ENCODE data around the gene CPLX3. TPM values are rescaled to one million over a fixed set of nuclear protein-coding genes. Genes with fewer than 3 reads are reported as not detected.
A peak's percentile ranks its signal among the peaks of the same experiment; 100 is the strongest.

Gene CPLX3
- total RNA-seq, 4 donors from 2014 or later = not detected

- H3K27ac ChIP-seq = peak overlapping the region in 3 of 4 donors; percentile 56 to 87 (median 70)
- no peak for ATAC-seq
Measured at GRCh38 chr15:74789171-74789631, 37.2 kb upstream of the CPLX3 start.

GRCh38 chr15:74789741-74790079 lies 36.7 kb upstream of the CPLX3 start:
- H3K4me3 ChIP-seq = peak overlapping the region in 1 of 2 donors; percentile 1
- no peak for ATAC-seq
- H3K36me3 ChIP-seq = peaks cover 0 to 1% of the 10 kb centered on the region in 2 donors
- peaks cover 0 to 96% (median 62%) of the 10 kb centered on the region in 3 donors for H3K4me1 ChIP-seq
- no peaks in the 10 kb centered on the region for H3K27me3 ChIP-seq
- whole genome bisulfite sequencing, 2 donors (ENCODE audit: low coverage in 1 of 2) = 33 to 43% methylated on average over 1 of the region's 3 CpGs
- H3K27ac ChIP-seq = peak overlapping the region in 3 of 4 donors; percentile 56 to 87 (median 70)
- no peaks in the 10 kb centered on the region for H3K9me3 ChIP-seq
- TF ChIP-seq POLR2A (IDR thresholded peaks at IDR 0.05) (no peak), EP300 (IDR thresholded peaks at IDR 0.05) (no peak), CTCF (IDR thresholded peaks at IDR 0.05) (no peak), POLR2AphosphoS5 (IDR thresholded peaks at IDR 0.05) (no peak)

More at GRCh38 chr15:74789171-74789631, 37.2 kb upstream of the CPLX3 start:
- Histone ChIP-seq H3K4me1 (peaks cover 0 to 97% (median 62%) of the 10 kb centered on the region in 3 donors), H3K4me3 (no peak overlapping the region), H3K9me3 (no peaks in the 10 kb centered on the region), H3K36me3 (no peaks in the 10 kb centered on the region), H3K27me3 (no peaks in the 10 kb centered on the region)
- TF ChIP-seq EP300 (IDR thresholded peaks at IDR 0.05) = no peak
- TF ChIP-seq POLR2AphosphoS5 (IDR thresholded peaks at IDR 0.05) = no peak
- no peak for TF ChIP-seq CTCF (IDR thresholded peaks at IDR 0.05)
- TF ChIP-seq POLR2A (IDR thresholded peaks at IDR 0.05) = no peak
- 69 to 80% methylated on average over 1 to 2 of the region's 14 CpGs for WGBS, 2 donors (ENCODE audit: low coverage in 1 of 2)

GRCh38 chr15:74790080-74790916 lies 36.1 kb upstream of the CPLX3 start:
- no peaks in the 10 kb centered on the region for H3K27me3 ChIP-seq
- peak overlapping the region in 1 of 2 donors; percentile 1 for H3K4me3 ChIP-seq
- no peaks in the 10 kb centered on the region for H3K9me3 ChIP-seq
- H3K27ac ChIP-seq = peak overlapping the region in 3 of 4 donors; percentile 56 to 87 (median 70)
- peak; percentile 23 for ATAC-seq
- TF ChIP-seq EP300 (IDR thresholded peaks at IDR 0.05) (no peak), CTCF (IDR thresholded peaks at IDR 0.05) (no peak), POLR2A (IDR thresholded peaks at IDR 0.05) (no peak), POLR2AphosphoS5 (IDR thresholded peaks at IDR 0.05) (peak; percentile 9)
- WGBS, 2 donors (ENCODE audit: low coverage in 1 of 2) = 24 to 47% methylated on average over 3 to 6 of the region's 15 CpGs
- H3K4me1 ChIP-seq = peaks cover 0 to 94% (median 57%) of the 10 kb centered on the region in 3 donors
- H3K36me3 ChIP-seq = peaks cover 0 to 4% of the 10 kb centered on the region in 2 donors

GRCh38 chr15:74791007-74791406 lies 35.4 kb upstream of the CPLX3 start:
- H3K4me1 ChIP-seq = peaks cover 0 to 87% (median 50%) of the 10 kb centered on the region in 3 donors
- H3K27me3 ChIP-seq = no peaks in the 10 kb centered on the region
- TF ChIP-seq EP300 (IDR thresholded peaks at IDR 0.05) (no peak), POLR2AphosphoS5 (IDR thresholded peaks at IDR 0.05) (no peak), CTCF (IDR thresholded peaks at IDR 0.05) (no peak), POLR2A (IDR thresholded peaks at IDR 0.05) (no peak)

More at GRCh38 chr15:74791007-74791406, 35.4 kb upstream of the CPLX3 start:
- no peak overlapping the region for H3K27ac ChIP-seq
- no peak for ATAC-seq
- H3K4me3 ChIP-seq = no peak overlapping the region
- H3K36me3 ChIP-seq = peaks cover 0 to 4% of the 10 kb centered on the region in 2 donors
- 63 to 64% methylated on average over 1 of the region's 1 CpG for WGBS, 2 donors (ENCODE audit: low coverage in 1 of 2)
- no peaks in the 10 kb centered on the region for H3K9me3 ChIP-seq

Data from gastroesophageal sphincter (tissue), 4 donors.